Uterus (tissue), 2 donors: ENCODE measurements around the gene DNPEP.

Experiments
- POLR2A ChIP-seq, 2 donors: fragments of 450-650 bp; IDR thresholded peaks; one replicate each; pipeline ENCODE4 v1.6.1; 2016; ENCODE audit warnings: antibody characterized with exemption in 2 of 2, mild to moderate bottlenecking in 1 of 2, moderate library complexity in 1 of 2
- TF ChIP-seq, protein P1 (sequence below), 4 experiments: fragments of 200-600 bp in 2 of 4; fragments of 450-650 bp in 2 of 4; sonication (generic) in 2 of 4; IDR thresholded peaks; one replicate each; pipeline ENCODE4 v1.5.1; 2016 to 2019; ENCODE audit warnings: antibody characterized with exemption in 4 of 4, mild to moderate bottlenecking in 2 of 4, moderate library complexity in 1 of 4

DNA sequence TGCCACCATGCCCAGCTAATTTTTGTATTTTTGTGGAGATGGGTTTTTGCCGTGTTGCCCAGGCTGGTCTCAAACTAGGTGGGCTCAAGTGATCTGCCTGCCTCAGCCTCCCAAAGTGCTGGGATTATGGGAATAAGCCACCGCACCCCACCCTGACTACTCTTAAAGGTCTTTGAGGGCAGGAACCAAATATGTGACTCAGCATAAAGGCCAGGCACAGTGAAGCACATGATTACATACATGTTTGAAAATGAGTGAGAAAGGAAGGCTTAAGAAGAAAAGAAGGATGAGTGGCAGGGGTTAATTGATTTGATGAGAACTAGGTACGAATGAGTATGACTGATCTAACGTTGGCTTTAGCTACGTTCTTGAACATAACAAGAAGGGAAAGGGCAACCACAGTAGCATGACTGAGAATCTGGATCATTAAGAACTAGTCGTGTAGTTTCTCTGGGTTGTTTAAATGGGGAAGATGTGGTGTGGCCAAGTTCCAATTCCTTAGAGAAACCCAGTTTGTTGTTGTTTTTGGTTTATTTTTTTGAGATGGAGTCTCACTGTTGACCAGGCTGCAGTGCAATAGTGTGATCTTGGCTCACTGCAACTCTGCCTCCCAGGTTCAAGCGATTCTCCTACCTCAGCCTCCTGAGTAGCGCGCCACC, 61.9 kb downstream of the DNPEP start:
- no peak for TF ChIP-seq POLR2A (IDR thresholded peaks at IDR 0.05)
- TF ChIP-seq, protein P1, sequence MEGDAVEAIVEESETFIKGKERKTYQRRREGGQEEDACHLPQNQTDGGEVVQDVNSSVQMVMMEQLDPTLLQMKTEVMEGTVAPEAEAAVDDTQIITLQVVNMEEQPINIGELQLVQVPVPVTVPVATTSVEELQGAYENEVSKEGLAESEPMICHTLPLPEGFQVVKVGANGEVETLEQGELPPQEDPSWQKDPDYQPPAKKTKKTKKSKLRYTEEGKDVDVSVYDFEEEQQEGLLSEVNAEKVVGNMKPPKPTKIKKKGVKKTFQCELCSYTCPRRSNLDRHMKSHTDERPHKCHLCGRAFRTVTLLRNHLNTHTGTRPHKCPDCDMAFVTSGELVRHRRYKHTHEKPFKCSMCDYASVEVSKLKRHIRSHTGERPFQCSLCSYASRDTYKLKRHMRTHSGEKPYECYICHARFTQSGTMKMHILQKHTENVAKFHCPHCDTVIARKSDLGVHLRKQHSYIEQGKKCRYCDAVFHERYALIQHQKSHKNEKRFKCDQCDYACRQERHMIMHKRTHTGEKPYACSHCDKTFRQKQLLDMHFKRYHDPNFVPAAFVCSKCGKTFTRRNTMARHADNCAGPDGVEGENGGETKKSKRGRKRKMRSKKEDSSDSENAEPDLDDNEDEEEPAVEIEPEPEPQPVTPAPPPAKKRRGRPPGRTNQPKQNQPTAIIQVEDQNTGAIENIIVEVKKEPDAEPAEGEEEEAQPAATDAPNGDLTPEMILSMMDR (IDR thresholded peaks at IDR 0.05), result no peak
